Activated T-cell treated with anti-CD3 and anti-CD28 coated beads for 1 hour (primary cell): Measurements from ENCODE around the gene CCDC150.
"Not testable (repeated sequence)": the region's sequence is repeated elsewhere in the genome, so short reads cannot be mapped to it uniquely, and the experiment has no call there.

Experiments used
- DNase-seq: peaks from one replicate; pipeline ENCODE4 v3.0.0-alpha.2; 2020; ENCODE audit warnings: low read depth

Gene CCDC150

GRCh38 chr2:196639180-196640030 is at the start of gene CCDC150:
TSS of gene CCDC150 (plus strand) at chr2:196639715. CDS start at chr2:196639767, 52 bp downstream.
- peak; percentile 84 for DNase-seq

DNA sequence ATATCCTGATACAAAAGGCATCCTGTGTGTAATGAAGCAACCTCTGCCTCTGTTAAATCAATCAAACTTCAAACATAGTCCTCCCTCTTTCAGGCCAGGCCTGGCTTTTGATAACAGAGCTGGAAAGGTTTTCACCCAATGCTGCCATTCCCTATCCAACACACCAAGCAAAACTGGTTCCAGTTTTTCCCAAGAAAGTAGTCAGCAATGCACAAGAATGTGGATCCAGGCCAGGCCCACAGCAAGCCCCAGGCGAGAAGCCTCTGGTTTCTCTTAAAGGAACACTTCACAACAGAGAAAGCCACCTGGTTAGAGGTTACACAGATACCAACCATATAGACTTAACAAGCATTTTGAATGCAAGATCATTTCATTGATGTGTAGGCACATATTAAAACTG is 49.2 kb upstream of the CCDC150 start:
- DNase-seq: no peak

DNA sequence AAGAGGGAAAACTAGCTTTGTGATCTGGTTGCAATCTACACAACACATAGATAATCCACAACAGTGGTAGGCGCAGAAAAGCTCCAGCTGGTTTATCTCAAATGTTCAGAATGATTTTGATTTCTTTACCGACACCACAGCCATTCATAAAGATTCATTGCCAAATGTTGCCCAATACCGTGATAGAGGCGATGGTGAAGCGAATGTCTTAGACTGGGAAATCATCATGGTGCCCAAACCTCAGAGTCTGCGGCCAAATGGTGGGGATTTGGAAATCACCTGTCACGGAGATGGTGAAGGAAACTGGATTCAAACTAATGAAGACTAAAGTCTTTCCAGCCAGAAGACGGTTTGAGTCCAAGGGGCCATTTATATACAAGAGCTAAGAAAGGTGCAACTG is 48.5 kb upstream of the CCDC150 start:
- no peak for DNase-seq

GRCh38 chr2:196591621-196592022 is 47.9 kb upstream of the CCDC150 start:
- no peak for DNase-seq

- DNase-seq: no peak
Measured at GRCh38 chr2:196592331-196592910, 47.1 kb upstream of the CCDC150 start.

DNA sequence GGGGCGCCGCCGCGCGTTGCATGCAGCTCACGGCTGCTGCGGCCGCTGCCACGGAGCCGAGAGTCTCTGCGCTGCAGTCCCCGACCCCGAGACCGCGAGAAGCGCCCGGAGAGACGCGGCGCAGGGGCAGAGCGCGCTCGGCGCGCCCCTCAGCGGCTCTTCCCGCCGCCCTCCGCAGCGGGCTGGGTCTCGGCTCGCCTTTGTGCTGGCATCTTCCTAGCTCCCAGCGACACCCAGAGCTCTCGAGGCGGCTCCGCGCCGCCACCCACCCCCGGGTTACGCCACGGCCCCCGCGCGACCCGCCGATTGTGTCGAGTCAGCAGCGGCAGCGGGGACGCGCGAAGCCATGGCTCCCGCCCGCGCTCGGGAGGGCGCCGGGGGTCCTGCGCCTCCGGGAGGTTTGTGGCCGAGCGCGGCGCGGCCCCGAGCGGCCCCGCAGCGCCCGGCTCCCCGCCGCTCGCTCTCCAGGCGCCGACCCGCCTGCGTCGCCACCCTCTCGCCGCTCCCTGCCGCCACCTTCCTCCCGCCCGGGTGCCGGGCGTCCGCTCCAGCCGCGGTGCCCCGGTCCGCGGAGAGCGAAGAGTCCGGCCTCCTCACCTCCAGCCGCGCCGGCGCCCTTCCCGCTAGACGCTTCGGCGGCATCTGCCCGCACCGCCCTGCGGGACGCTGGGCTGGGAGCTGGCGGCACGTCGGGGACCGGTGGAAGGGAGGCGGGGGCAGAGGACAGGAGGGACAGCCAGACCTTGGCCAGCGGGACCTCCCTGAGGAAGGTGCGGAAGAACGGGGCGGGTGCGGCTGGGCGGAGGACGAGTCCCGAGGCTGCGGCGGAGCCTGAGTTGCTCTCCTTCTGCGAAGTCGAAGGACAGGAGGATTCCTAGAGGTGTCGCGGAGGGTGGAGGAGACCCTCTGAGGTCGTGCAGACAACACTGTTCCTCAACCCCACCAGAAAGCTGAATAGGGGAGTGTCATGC is 46.3 kb upstream of the CCDC150 start, which contains the start of gene HECW2:
Gene HECW2 (minus strand): TSS at position 644 of the 971 bp plus-strand sequence.
- no peak for DNase-seq

- no peak for DNase-seq
Measured at GRCh38 chr2:196594158-196594557, 45.4 kb upstream of the CCDC150 start.

GRCh38 chr2:196597531-196597930 is 42.0 kb upstream of the CCDC150 start:
- no peak for DNase-seq

GRCh38 chr2:196598412-196598811 is 41.1 kb upstream of the CCDC150 start:
- no peak for DNase-seq

GRCh38 chr2:196598846-196599245 is 40.7 kb upstream of the CCDC150 start:
- DNase-seq: no peak

- no peak for DNase-seq
Measured at GRCh38 chr2:196601430-196602306, 37.8 kb upstream of the CCDC150 start.

GRCh38 chr2:196604196-196604595 is 35.3 kb upstream of the CCDC150 start:
- no peak for DNase-seq

DNA sequence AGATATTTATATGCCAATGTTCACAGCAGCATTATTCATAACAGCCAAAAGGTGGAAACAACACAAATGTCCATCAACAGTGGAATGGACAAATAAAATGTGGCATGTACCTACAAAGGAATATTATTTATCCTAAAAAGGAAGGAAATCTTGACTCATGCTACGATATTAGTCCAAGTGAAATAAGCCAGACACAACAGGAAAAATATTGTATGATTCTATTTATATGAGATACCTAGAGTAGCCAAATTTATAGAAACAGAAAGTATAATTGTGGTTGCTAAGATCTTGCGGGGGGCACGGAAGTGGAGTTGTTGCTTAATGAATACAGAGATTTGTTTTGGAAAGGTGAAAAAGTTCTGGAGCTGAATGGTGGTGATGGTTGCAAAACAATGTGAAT is 33.0 kb upstream of the CCDC150 start:
- no peak for DNase-seq

GRCh38 chr2:196607073-196607472 is 32.4 kb upstream of the CCDC150 start:
- DNase-seq: no peak

DNA sequence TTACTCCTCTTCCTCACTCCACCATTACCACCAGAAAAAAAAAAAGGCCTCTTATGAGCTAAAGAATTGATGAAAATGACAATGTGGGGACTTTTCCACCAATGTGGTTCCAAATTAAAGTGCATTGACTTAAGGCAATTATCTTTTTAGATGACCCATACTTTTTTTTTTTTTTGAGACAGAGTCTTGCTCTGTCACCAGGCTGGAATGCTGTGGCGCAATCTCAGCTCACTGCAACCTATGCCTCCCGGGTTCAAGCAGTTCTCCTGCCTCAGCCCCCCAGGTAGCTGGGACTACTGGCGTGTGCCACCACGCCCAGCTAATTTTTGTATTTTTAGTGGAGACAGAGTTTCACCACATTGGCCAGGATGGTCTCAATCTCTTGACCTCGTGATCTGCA is 31.6 kb upstream of the CCDC150 start:
- not testable (repeated sequence) for DNase-seq

GRCh38 chr2:196609806-196610205 is 29.7 kb upstream of the CCDC150 start:
- DNase-seq: no peak

DNA sequence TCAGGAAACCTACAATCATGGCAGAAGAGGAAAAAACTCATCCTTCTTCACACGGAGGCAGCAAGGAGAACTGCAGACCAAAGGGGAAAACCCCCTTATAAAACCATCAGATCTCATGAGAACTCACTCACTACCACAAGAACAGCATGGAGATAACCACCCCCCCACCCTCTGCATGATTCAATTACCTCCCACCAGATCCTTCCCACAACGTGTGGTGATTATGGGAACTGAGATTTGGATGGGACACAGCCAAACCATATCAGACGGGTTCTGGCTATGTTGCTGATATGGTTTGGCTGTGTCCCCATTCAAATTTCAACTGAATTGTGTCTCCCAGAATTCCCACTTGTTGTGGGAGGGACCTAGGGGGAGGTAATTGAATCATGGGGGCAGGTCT is 28.7 kb upstream of the CCDC150 start:
- DNase-seq: no peak

DNA sequence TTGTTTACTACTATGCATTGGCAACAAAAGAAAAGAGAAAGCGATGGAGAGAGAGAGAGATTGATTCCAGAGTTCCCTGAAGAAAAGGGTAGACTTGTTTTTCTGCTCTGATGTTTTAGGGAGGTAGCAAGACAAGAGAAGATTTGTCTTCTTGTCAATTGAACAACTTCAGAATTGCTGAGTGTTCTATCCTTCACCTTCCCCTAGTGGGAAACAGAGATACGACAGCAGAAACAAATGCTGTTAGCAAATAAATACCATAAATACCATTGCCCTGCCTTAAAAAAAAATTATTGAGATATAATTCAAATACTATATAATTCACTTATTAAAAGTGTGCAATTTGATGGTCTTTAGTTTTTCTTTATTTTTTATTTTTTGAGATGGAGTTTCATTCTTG is 26.2 kb upstream of the CCDC150 start:
- DNase-seq: no peak

DNA sequence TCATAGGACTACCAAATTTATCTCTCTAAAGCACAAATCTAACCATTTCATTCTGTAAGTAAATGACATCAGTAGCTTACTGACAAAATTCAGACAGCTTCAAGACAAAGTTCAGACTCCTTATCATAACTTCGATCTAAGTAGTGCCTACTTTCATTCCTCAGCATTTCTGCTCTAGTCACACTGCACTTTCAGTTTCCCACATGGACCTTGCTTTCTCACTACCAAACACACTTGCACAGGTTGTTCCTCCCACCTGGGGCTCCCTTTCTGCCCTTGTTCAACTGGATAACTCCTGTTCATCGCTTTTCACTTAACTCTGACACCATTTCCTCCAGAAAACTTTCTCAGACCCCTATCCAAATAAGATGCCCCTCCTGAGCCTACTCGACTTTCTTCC is 22.1 kb upstream of the CCDC150 start:
- no peak for DNase-seq

GRCh38 chr2:196618661-196619060 is 20.9 kb upstream of the CCDC150 start:
- DNase-seq: no peak

GRCh38 chr2:196630531-196630930 is 9.0 kb upstream of the CCDC150 start:
- no peak for DNase-seq
